ENCODE results near the gene GABRA4.

Gene GABRA4

GRCh38 chr4:46994007-46994405 is 625 bp upstream of the GABRA4 start:
- H3K9me3 ChIP-seq: no peaks in the 10 kb centered on the region
- intact Hi-C loops (cut with DNase I; ENCODE audit: low total_unique reads): no loop called here
- peaks cover 0 to 14% (median 10%) of the 10 kb centered on the region in 4 donors for H3K4me1 ChIP-seq
- peak overlapping the region in 1 of 2 donors; percentile 36 for H3K27ac ChIP-seq
- peaks cover 0 to 25% of the 10 kb centered on the region in 2 donors for H3K27me3 ChIP-seq
- TF ChIP-seq CTCF (IDR thresholded peaks at IDR 0.05): no peak
- H3K36me3 ChIP-seq: no peaks in the 10 kb centered on the region
- DNase-seq: no peak
- H3K4me3 ChIP-seq: peak overlapping the region; percentile 52 to 53

- no peak for DNase-seq
Measured at GRCh38 chr4:46992338-46992737, 1.0 kb downstream of the GABRA4 start.

DNA sequence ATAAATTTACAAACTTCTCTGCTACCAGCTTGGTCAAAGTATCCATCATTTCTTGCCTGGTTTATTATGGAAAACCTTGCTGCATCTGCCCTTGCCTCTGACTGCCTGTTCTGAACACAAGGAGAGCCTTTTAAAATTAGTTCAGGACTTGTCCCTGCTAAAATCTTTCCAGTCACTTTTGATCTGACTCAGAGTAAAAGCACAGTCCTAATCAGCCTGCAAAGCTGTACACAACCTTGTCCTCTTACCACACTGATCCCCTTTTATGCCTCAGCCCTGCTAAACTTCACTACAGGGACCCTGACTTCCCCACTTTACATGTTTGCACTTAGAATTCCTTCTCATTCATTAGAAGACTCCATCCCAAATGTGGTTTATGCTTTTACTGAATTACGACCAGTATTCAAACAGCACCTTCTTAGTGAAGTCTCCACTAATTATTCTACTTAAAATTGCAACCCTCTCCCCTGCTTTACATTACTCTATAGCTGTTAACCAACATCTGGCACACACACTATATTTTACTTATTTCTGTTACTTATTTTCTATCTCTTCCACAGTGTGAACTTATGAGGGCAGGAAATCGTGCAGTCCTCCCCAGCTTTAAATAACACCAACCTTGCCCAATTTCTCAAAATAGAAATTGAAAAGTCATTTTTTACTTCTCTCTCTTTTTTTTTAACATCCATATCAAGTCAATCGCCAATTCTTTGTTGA is 6.3 kb downstream of the GABRA4 start:
- DNase-seq: no peak
- intact Hi-C loops (cut with DNase I; ENCODE audit: low total_unique reads): no loop called here

More at GRCh38 chr4:46992338-46992737, 1.0 kb downstream of the GABRA4 start:
- intact Hi-C loops (cut with DNase I; ENCODE audit: low total_unique reads): no loop called here
- no peaks in the 10 kb centered on the region for H3K36me3 ChIP-seq
- H3K27ac ChIP-seq: peak overlapping the region in 1 of 2 donors; percentile 1
- peaks cover 0 to 14% (median 10%) of the 10 kb centered on the region in 4 donors for H3K4me1 ChIP-seq
- H3K4me3 ChIP-seq: peak overlapping the region; percentile 52 to 53
- TF ChIP-seq CTCF (IDR thresholded peaks at IDR 0.05): no peak
- no peaks in the 10 kb centered on the region for H3K9me3 ChIP-seq
- peaks cover 0 to 25% of the 10 kb centered on the region in 2 donors for H3K27me3 ChIP-seq

GRCh38 chr4:46984781-46985180 is 8.6 kb downstream of the GABRA4 start:
- no peak overlapping the region for H3K4me3 ChIP-seq
- H3K4me1 ChIP-seq: no peaks in the 10 kb centered on the region
- H3K27me3 ChIP-seq: no peaks in the 10 kb centered on the region
- no peaks in the 10 kb centered on the region for H3K9me3 ChIP-seq
- no peaks in the 10 kb centered on the region for H3K36me3 ChIP-seq
- intact Hi-C loops (cut with DNase I; ENCODE audit: low total_unique reads): no loop called here
- no peak for DNase-seq
- H3K27ac ChIP-seq: no peak overlapping the region
- TF ChIP-seq CTCF (IDR thresholded peaks at IDR 0.05): no peak

More for the DNA sequence above, 6.3 kb downstream of the GABRA4 start:
- Histone ChIP-seq H3K27me3 (no peaks in the 10 kb centered on the region), H3K4me1 (no peaks in the 10 kb centered on the region), H3K27ac (no peak overlapping the region), H3K36me3 (no peaks in the 10 kb centered on the region), H3K4me3 (no peak overlapping the region), H3K9me3 (no peaks in the 10 kb centered on the region)
- TF ChIP-seq CTCF (IDR thresholded peaks at IDR 0.05): no peak

DNA sequence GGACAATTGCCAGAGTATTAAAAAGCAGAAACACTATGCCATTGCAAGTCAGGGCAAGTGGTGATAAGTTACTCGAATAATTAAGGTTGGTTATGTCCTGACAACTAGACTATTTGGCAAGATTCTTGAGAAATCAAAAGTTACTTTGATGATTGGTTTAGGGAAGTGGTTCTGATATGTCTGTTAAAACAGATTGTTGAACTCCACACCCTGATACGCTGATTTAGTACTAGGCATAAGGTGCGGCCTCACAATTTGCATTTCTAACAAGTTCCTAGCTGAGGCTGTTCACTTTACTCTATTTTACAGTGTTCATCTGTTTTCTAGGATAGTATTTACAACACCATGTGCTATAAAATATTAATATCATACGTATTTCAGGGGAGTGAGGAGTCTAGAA is 12.5 kb downstream of the GABRA4 start:
- Histone ChIP-seq H3K36me3 (no peaks in the 10 kb centered on the region), H3K9me3 (no peaks in the 10 kb centered on the region), H3K4me3 (no peak overlapping the region), H3K27ac (no peak overlapping the region), H3K4me1 (no peaks in the 10 kb centered on the region), H3K27me3 (no peaks in the 10 kb centered on the region)
- intact Hi-C loops (cut with DNase I; ENCODE audit: low total_unique reads): no loop called here
- no peak for DNase-seq
- no peak for TF ChIP-seq CTCF (IDR thresholded peaks at IDR 0.05)

All from tibial artery (tissue), 4 donors.